Activated T-helper 9 cell treated with anti-CD3 and anti-CD28 coated beads, Interleukin-2, amount 50 U/mL, for 16 hours (primary cell): ENCODE results near the gene MAGI2.
"Not testable (repeated sequence)": the region's sequence is repeated elsewhere in the genome, so short reads cannot be mapped to it uniquely, and the experiment has no call there.

ENCODE experiments used
- DNase-seq: peaks from one replicate; pipeline ENCODE4 v3.0.0-alpha.2; 2020; ENCODE audit warnings: low read depth

Gene MAGI2

DNA sequence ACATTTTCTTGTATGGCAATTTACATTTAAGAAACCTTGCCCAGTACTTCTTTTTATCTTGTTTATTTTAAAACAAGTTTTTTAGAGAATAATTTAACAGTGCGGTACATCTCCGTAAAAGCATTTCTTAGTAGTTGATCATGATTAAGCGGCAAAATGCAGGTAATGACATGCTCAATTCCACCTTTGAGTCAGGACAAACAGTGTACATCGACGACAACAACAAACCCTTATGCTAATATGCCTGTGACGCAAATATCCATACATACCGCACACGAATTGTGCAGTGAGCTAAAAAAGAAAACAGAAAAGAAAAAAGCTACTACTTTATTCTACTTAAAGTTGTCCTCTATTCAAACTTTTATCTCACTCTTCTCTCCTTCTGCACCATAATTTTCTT lies 1.9 kb downstream of the MAGI2 start:
- DNase-seq: no peak

DNA sequence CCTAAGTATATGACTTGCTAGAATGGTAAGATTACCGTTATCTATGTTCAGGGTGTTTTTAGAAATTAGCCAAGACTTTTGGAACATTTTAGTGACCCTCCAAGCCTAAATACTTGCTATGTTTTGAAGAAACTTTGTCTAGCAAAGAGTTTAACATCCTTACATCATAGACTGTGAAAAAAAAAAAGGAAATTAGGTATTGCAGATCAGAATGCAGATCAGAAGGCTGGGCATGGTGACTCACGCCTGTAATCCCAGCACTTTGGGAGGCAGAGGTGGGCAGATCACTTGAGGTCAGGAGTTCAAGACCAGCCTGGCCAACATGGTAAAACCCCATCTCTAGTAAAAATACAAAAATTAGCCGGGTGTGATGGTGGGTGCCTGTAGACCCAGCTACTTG lies 10.7 kb downstream of the MAGI2 start:
- DNase-seq: not testable (repeated sequence)

- DNase-seq: no peak
Measured at GRCh38 chr7:79436378-79436777, 17.1 kb downstream of the MAGI2 start.

- DNase-seq: no peak
Measured at GRCh38 chr7:79434867-79435266, 18.6 kb downstream of the MAGI2 start.

DNA sequence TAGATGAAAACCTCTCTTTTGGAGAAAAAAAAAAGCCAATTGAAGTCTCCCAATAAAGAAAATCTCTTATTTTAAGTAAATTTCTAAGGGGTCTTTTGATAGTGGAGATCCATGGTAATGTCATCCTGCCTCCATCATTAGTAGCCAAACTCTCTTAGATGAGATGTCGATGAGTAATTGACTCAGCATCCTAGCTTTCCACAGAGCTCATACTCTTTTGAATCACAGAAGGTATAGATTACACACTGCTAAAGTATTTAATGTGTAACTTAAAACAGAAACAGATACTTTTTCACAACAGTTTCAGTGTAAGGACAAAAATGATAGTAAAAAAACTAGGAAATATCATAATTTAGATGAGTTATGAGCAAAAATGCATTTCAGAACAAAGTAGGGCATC lies 19.4 kb downstream of the MAGI2 start:
- no peak for DNase-seq

DNA sequence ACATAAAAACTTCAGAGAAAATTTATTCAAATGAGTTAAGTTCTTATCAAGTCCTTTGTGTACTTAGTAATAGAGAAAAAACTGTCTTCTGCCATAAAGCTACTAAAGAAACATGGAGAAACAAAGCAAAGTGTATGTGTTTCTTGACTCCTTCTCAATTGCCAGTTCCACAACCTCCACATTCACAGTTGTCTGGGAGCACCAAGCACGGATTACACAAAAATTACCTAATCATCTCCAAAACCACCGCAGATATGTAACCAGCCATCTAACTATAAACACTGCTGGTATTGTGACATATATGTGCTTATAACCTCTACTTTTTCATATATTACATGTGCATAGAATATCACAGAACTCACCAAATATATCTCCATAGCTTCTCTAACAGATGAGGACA lies 23.1 kb downstream of the MAGI2 start:
- DNase-seq: no peak

GRCh38 chr7:79425665-79426064 lies 27.8 kb downstream of the MAGI2 start:
- DNase-seq: no peak

DNA sequence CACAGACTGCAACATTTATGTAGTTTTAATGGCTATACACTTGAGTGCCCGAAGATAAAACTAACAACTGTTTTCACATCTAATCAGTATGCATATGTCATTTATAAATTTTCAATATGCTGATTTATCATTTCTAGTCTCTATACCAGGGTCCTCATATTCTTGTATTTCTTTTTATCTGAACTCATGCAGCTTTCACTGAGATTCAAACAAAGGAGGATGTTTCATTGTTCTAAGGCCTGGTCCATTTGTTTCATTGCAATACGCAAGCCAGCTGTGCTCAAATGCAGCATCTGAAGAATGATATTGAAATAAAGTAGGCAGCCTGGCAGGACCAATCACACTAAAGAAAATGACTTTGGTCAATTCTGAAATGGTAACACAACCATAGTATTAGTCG lies 31.7 kb downstream of the MAGI2 start:
- no peak for DNase-seq

DNA sequence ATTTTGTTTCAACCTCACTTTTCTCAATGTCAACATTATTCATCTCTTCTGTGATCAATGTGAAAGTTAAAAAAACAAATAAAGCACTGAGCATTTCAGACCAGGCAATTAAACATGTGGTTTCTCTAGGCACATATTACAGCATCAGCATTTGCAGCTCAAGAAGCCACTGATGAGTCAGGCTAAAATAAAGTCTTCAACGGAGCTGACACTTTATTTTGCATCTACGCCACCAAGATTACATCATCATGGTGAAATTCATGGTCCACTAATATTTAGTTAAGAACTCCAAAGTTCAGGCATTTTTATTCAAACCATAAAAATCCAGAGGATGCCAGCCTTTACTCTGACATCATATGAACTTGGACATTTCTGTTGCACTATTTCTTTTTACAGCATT lies 33.0 kb downstream of the MAGI2 start:
- DNase-seq: no peak

DNA sequence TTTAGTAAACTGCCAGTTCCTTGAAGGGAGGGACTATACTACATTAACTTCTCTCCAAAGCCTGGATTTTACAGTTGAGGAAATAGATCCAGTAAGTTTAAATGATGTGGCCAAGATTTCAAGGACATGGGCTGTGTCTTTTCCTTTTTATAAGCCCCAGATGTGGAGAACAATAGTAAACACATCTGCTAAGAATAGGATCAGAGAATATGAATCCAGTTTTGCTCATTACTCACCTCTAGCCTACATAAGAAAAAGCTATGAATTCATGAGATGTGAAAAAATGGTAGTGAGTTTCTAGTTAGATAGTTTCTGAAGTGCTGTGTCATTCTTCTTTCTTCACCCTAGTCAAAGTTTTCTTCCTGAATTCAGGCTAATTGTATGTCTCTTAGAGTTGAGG lies 38.6 kb downstream of the MAGI2 start:
- no peak for DNase-seq

- no peak for DNase-seq
Measured at GRCh38 chr7:79412915-79413314, 40.6 kb downstream of the MAGI2 start.

GRCh38 chr7:79412438-79412837 lies 41.0 kb downstream of the MAGI2 start:
- no peak for DNase-seq

- no peak for DNase-seq
Measured at GRCh38 chr7:79410345-79410744, 43.1 kb downstream of the MAGI2 start.

DNA sequence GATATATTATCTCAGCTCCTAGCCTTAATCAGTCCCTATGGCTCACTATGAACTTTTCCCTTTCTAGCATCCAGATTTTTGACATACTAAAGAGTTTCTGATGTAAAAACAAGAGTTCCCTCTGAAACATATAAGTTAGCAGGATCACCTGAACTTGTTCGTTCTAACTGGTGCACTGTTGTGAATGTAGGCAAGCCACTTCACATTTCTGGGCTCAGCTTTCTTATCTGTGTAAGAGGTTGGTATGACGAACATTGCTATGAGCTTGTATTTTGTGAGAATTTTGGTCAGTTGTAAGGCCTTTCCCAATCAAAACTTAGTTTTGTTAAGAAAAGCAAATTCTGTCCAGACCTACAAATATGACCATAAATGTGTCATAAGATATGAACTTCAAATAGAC lies 46.1 kb downstream of the MAGI2 start:
- no peak for DNase-seq

GRCh38 chr7:79406371-79406770 lies 47.1 kb downstream of the MAGI2 start:
- no peak for DNase-seq

DNA sequence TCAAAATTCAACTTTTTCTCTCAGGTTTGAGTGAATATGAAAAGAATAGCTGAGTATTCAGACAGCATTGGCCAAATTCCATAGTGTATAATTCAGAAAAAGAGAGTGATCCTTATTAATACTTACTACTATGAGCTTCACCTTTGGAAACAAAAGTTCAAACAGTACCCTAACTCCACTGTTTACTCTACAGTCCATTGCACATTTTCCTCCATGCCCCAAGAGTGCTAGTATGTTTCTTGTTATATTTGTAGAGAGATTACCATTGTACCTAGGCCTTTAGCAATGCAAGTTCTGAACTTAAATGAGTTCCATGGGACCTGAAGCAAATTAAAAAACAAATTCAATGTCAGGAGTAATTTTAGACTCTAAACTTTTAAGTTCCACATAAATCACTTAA lies 48.1 kb downstream of the MAGI2 start:
- no peak for DNase-seq

DNA sequence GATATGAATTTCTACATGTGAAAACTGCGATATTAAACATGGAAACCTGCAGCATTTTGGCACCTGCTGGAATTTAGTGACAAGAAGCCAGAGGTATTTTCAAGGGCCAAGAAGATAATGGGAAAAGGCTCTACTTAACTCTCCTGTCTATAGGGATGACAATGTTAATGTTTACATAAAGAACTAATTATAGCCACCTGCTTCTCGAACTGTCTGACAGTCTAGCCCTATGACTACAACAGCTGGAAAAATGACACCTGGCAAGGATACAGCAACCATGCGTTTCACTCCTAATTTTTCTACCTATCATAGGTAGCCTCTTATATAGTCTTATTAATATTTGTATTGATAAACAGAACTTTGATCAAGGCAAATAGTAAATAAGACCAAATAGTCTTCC lies 49.6 kb downstream of the MAGI2 start:
- DNase-seq: no peak

- no peak for DNase-seq
Measured at GRCh38 chr7:79403451-79403850, 50.0 kb downstream of the MAGI2 start.

- DNase-seq: no peak
Measured at GRCh38 chr7:79401254-79401653, 52.2 kb downstream of the MAGI2 start.

DNA sequence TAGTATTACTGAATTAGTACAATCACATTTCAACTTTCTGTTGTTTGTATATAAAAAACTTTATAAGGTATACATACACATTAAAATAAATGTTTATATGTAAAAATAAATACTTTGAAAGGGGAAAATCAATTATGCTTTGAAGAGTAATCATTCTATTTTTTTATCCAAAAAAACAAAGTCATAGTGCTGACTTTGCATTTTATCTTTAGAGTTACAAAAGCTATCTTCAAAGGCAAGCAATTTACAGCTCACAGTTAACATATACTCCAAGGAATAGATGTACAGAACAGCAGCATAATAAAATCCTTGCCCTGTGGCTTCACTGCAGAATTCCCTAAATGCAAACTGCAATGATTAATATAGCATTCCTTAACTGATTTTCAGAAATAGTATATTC lies 53.2 kb downstream of the MAGI2 start:
- no peak for DNase-seq

DNA sequence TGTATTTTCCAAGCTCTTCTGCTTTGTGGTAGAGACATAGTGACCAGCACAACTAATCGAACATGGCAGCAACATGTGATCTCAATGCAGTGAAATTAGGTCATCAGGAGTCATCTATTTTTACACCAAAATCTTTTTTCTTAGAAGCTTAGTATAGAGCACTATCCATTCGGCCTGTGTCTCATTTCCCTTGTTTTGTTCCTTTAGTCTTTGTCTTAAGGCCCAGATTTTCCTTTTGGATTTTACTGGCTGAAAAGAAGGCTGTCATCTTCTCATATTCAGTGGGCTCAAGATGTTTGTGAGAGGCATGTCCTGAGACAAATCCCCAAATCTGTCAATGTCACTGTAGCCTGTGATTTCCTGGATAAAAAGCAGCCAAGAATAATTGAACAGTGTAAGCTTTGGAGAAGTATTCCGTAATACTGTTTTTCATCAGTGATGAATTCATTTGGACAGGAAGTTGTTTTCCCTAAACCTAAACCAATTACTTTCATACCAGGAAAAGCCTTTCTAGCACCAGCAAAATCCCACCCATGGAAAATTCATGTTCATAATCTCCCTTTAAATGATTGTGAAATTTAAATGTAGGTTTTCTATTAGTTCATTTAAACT lies 55.2 kb downstream of the MAGI2 start:
- no peak for DNase-seq

- DNase-seq: no peak
Measured at GRCh38 chr7:79386688-79387422, 66.6 kb downstream of the MAGI2 start.

GRCh38 chr7:79381921-79382320 lies 71.5 kb downstream of the MAGI2 start:
- no peak for DNase-seq

DNA sequence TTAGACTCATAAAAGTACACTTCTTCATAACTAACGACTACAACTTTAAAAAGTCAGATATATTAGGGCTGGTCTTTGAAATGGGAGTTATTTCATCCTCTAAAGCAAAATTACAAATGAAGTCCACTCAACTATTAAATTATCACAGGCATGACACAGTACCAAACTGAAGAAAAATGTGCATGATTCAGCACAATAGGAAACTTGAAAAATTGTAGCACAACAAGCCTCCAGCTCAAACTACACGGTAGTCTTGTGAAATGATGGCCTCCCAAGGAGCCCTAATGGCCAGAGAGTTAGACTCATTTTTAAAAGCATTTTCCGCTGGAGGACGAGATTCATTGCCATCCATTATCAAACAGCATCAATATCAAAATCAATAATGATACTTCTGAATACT lies 76.4 kb downstream of the MAGI2 start:
- no peak for DNase-seq
